ENCODE data around the gene HSD17B1.

HSD17B1 gene

DNA sequence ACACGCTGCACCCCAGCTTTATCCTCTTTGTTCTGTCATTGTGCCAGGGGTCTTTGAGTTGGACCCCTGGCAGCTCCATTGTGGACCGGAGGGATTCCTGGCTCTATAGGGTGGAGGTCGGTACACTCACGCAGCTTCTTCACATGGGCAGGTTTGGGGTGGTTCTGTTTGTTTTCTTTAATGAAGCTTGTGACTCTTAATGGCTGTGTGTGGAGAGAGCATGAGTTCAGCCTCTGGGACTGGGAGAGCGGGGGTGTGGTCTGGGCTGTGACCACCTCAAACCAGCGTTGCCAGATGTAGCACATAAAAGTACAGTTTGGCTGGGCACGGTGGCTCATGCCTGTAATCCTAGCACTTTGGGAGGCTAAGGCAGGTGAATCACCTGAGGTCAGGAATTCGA lies 37.9 kb upstream of the HSD17B1 start:
- Histone ChIP-seq H3K27ac (ENCODE audit: low read depth, low read length, severe bottlenecking) (no peak overlapping the region), H3K4me3 (ENCODE audit: extremely low read depth, insufficient read depth, low read length, poor library complexity, severe bottlenecking) (no peak overlapping the region), H3K9me3 (ENCODE audit: control insufficient read depth, low read length) (no peaks in the 10 kb centered on the region), H3K4me1 (ENCODE audit: control insufficient read depth, insufficient read depth, low read length, poor library complexity, severe bottlenecking) (peaks cover 35% of the 10 kb centered on the region), H3K36me3 (ENCODE audit: control insufficient read depth, insufficient read depth, low read length) (peaks cover 27% of the 10 kb centered on the region)
- 88 to 94% methylated on average over 5 to 7 of the region's 8 CpGs for WGBS, 2 experiments (ENCODE audit: insufficient coverage in 2 of 2)

GRCh38 chr17:42517516-42517915 lies 35.2 kb upstream of the HSD17B1 start:
- Histone ChIP-seq H3K4me1 (ENCODE audit: control insufficient read depth, insufficient read depth, low read length, poor library complexity, severe bottlenecking) (peaks cover 58% of the 10 kb centered on the region), H3K27ac (ENCODE audit: low read depth, low read length, severe bottlenecking) (no peak overlapping the region), H3K4me3 (ENCODE audit: extremely low read depth, insufficient read depth, low read length, poor library complexity, severe bottlenecking) (no peak overlapping the region), H3K9me3 (ENCODE audit: control insufficient read depth, low read length) (no peaks in the 10 kb centered on the region), H3K36me3 (ENCODE audit: control insufficient read depth, insufficient read depth, low read length) (peaks cover 26% of the 10 kb centered on the region)
- WGBS, 2 experiments (ENCODE audit: insufficient coverage in 2 of 2): 5 to 32% methylated on average over 5 of the region's 9 CpGs

DNA sequence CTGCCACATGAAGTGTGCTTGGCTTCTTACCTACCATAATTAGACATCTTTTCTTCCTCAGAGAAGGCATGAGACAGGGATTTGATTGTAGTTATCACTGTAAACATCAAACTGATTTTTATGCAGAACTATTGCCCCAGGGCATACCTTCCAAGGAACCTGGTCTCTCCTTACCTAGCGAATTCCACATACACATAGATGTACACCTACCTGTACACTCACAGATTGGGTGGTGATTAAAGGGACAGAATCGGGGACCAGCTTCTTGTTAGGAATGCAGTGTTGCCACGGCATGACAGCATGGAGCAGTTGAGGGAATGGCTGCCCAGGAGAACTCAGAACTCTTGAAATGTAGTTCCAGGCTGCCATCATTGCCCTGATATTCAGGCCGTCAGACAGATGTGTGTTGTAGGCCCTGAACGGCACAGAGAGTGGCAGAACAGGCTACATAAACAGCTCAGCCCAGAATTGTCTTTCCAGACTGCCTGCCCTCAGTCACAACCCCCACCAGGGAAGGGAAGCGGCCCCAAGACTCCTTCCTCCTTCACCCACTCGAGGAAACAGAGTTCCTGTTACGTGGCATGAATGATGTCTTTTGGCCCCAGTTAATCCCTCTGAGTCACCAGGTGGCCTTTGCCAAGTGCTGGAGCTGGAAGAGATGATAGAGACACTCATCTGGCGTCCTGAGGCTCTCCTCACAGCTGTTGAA lies 34.5 kb upstream of the HSD17B1 start:
- Histone ChIP-seq H3K4me1 (ENCODE audit: control insufficient read depth, insufficient read depth, low read length, poor library complexity, severe bottlenecking) (peaks cover 61% of the 10 kb centered on the region), H3K27ac (ENCODE audit: low read depth, low read length, severe bottlenecking) (peak overlapping the region; percentile 100), H3K9me3 (ENCODE audit: control insufficient read depth, low read length) (no peaks in the 10 kb centered on the region), H3K4me3 (ENCODE audit: extremely low read depth, insufficient read depth, low read length, poor library complexity, severe bottlenecking) (no peak overlapping the region), H3K36me3 (ENCODE audit: control insufficient read depth, insufficient read depth, low read length) (peaks cover 30% of the 10 kb centered on the region)
- 89 to 95% methylated on average over 5 of the region's 9 CpGs for WGBS, 2 experiments (ENCODE audit: insufficient coverage in 2 of 2)

GRCh38 chr17:42518755-42519545 lies 33.8 kb upstream of the HSD17B1 start:
- 100% methylated on average over 2 of the region's 6 CpGs for WGBS, 2 experiments (ENCODE audit: insufficient coverage in 2 of 2)
- no peaks in the 10 kb centered on the region for H3K9me3 ChIP-seq (ENCODE audit: control insufficient read depth, low read length)
- peak overlapping the region; percentile 100 for H3K27ac ChIP-seq (ENCODE audit: low read depth, low read length, severe bottlenecking)
- H3K4me3 ChIP-seq (ENCODE audit: extremely low read depth, insufficient read depth, low read length, poor library complexity, severe bottlenecking): no peak overlapping the region
- peaks cover 26% of the 10 kb centered on the region for H3K36me3 ChIP-seq (ENCODE audit: control insufficient read depth, insufficient read depth, low read length)
- H3K4me1 ChIP-seq (ENCODE audit: control insufficient read depth, insufficient read depth, low read length, poor library complexity, severe bottlenecking): peaks cover 64% of the 10 kb centered on the region

DNA sequence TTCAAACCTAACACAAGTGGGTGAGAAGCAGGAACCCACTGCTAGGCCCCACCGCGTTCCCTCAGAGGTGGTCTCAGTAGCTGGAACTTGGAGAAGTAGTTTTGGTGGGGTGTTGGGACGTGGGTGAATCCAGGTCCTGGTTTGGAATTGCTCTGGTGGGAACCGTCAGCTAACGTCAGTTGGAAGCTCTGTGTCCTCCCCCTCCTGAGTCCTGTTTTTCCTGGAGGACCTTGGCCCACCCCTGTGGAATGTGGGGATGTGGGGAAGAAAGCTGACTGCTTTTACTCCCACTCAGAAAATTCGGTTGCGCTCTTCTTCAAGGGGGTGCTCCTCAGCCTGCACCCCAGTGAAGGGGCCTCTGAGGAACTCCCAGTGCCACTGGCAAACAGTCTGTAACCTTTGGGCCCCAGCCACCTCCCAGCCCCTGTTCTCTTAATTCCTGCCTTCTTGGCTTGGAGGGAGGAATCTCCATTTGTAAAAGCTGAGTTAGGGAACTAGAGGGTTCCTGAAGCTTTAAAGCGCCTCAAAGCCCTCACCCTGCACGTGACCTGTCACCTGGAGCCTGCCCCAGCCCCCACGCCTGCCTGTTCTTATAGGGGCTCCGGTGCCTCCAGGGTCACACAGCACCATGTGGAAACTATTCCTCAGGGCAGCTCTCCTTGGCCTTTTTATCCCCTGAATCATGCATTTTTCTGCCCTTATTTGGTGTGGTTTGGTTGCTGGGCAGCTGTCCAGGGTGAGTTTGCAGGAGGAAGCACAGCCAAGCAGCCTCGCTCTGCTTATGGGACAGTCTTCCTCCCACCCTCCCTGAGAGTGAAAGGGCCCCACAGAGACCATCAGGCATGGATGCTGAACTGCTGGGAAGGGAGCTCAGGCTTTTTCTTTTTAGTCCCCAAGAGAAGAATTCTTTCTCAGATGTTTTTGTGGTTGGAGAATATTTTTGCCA lies 32.9 kb upstream of the HSD17B1 start:
- H3K9me3 ChIP-seq (ENCODE audit: control insufficient read depth, low read length): no peaks in the 10 kb centered on the region
- H3K36me3 ChIP-seq (ENCODE audit: control insufficient read depth, insufficient read depth, low read length): peaks cover 26% of the 10 kb centered on the region
- H3K4me1 ChIP-seq (ENCODE audit: control insufficient read depth, insufficient read depth, low read length, poor library complexity, severe bottlenecking): peaks cover 64% of the 10 kb centered on the region
- peak overlapping the region; percentile 100 for H3K27ac ChIP-seq (ENCODE audit: low read depth, low read length, severe bottlenecking)
- peak overlapping the region; percentile 15 for H3K4me3 ChIP-seq (ENCODE audit: extremely low read depth, insufficient read depth, low read length, poor library complexity, severe bottlenecking)
- WGBS, 2 experiments (ENCODE audit: insufficient coverage in 2 of 2): 24 to 29% methylated on average over 6 to 8 of the region's 12 CpGs

- peaks cover 24% of the 10 kb centered on the region for H3K36me3 ChIP-seq (ENCODE audit: control insufficient read depth, insufficient read depth, low read length)
- 49 to 57% methylated on average over 6 to 8 of the region's 9 CpGs for WGBS, 2 experiments (ENCODE audit: insufficient coverage in 2 of 2)
- no peaks in the 10 kb centered on the region for H3K9me3 ChIP-seq (ENCODE audit: control insufficient read depth, low read length)
- peak overlapping the region; percentile 100 for H3K27ac ChIP-seq (ENCODE audit: low read depth, low read length, severe bottlenecking)
- H3K4me1 ChIP-seq (ENCODE audit: control insufficient read depth, insufficient read depth, low read length, poor library complexity, severe bottlenecking): peaks cover 63% of the 10 kb centered on the region
- no peak overlapping the region for H3K4me3 ChIP-seq (ENCODE audit: extremely low read depth, insufficient read depth, low read length, poor library complexity, severe bottlenecking)
These were observed 32.2 kb upstream of the HSD17B1 start for GRCh38 chr17:42520540-42520951.

GRCh38 chr17:42521036-42521435 lies 31.7 kb upstream of the HSD17B1 start:
- 90 to 94% methylated on average over 2 to 3 of the region's 8 CpGs for WGBS, 2 experiments (ENCODE audit: insufficient coverage in 2 of 2)
- H3K36me3 ChIP-seq (ENCODE audit: control insufficient read depth, insufficient read depth, low read length): peaks cover 21% of the 10 kb centered on the region
- H3K4me3 ChIP-seq (ENCODE audit: extremely low read depth, insufficient read depth, low read length, poor library complexity, severe bottlenecking): no peak overlapping the region
- H3K9me3 ChIP-seq (ENCODE audit: control insufficient read depth, low read length): no peaks in the 10 kb centered on the region
- peak overlapping the region; percentile 100 for H3K27ac ChIP-seq (ENCODE audit: low read depth, low read length, severe bottlenecking)
- peaks cover 58% of the 10 kb centered on the region for H3K4me1 ChIP-seq (ENCODE audit: control insufficient read depth, insufficient read depth, low read length, poor library complexity, severe bottlenecking)

GRCh38 chr17:42521666-42522262 lies 31.0 kb upstream of the HSD17B1 start:
- peaks cover 53% of the 10 kb centered on the region for H3K4me1 ChIP-seq (ENCODE audit: control insufficient read depth, insufficient read depth, low read length, poor library complexity, severe bottlenecking)
- peaks cover 16% of the 10 kb centered on the region for H3K36me3 ChIP-seq (ENCODE audit: control insufficient read depth, insufficient read depth, low read length)
- no peak overlapping the region for H3K4me3 ChIP-seq (ENCODE audit: extremely low read depth, insufficient read depth, low read length, poor library complexity, severe bottlenecking)
- no peaks in the 10 kb centered on the region for H3K9me3 ChIP-seq (ENCODE audit: control insufficient read depth, low read length)
- WGBS, 2 experiments (ENCODE audit: insufficient coverage in 2 of 2): 98 to 99% methylated on average over 7 to 11 of the region's 11 CpGs
- H3K27ac ChIP-seq (ENCODE audit: low read depth, low read length, severe bottlenecking): peak overlapping the region; percentile 100

DNA sequence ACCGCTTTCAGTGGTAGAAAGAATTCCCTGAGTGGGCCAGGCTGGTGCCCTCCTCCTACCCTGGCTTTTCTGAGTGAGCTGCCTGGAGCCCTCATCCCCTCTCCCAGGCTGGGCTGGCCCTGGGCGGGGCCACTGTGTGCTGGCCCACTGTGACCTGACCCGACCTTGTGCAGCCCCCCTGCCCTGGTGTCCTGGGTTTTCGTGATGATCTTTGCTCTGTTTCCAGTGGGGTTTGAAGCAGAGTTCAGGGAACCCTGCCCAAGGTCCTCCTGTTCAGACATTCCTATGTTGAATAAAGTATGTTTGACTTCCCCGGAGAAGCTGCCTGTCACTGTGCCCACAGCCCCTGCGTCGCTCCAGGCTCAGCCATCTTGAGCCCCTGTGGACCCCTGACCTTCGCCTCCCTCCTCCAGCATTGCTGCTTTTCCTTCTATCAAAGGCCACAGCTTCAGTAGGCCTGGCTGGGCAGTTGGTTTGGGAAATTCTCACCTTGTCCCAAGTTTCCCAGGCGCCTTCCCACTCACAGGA lies 30.4 kb upstream of the HSD17B1 start:
- 92 to 94% methylated on average over 7 of the region's 9 CpGs for WGBS, 2 experiments (ENCODE audit: insufficient coverage in 2 of 2)
- no peak overlapping the region for H3K4me3 ChIP-seq (ENCODE audit: extremely low read depth, insufficient read depth, low read length, poor library complexity, severe bottlenecking)
- peaks cover 56% of the 10 kb centered on the region for H3K4me1 ChIP-seq (ENCODE audit: control insufficient read depth, insufficient read depth, low read length, poor library complexity, severe bottlenecking)
- no peaks in the 10 kb centered on the region for H3K9me3 ChIP-seq (ENCODE audit: control insufficient read depth, low read length)
- H3K36me3 ChIP-seq (ENCODE audit: control insufficient read depth, insufficient read depth, low read length): peaks cover 15% of the 10 kb centered on the region
- no peak overlapping the region for H3K27ac ChIP-seq (ENCODE audit: low read depth, low read length, severe bottlenecking)

- WGBS, 2 experiments (ENCODE audit: insufficient coverage in 2 of 2): 89 to 94% methylated on average over 5 of the region's 8 CpGs
- no peaks in the 10 kb centered on the region for H3K9me3 ChIP-seq (ENCODE audit: control insufficient read depth, low read length)
- no peak overlapping the region for H3K4me3 ChIP-seq (ENCODE audit: extremely low read depth, insufficient read depth, low read length, poor library complexity, severe bottlenecking)
- H3K4me1 ChIP-seq (ENCODE audit: control insufficient read depth, insufficient read depth, low read length, poor library complexity, severe bottlenecking): peaks cover 56% of the 10 kb centered on the region
- peaks cover 15% of the 10 kb centered on the region for H3K36me3 ChIP-seq (ENCODE audit: control insufficient read depth, insufficient read depth, low read length)
- H3K27ac ChIP-seq (ENCODE audit: low read depth, low read length, severe bottlenecking): no peak overlapping the region
These were observed 29.9 kb upstream of the HSD17B1 start for GRCh38 chr17:42522798-42523278.

All from mesodermal cell (in vitro differentiated cells).